ENCODE measurements around the gene KAT7. TPM values are rescaled to one million over a fixed set of nuclear protein-coding genes. Genes with fewer than 3 reads are reported as not detected.

KAT7 gene
- total and polyA plus RNA-seq, 2 experiments from 2014 or later, result 31.0 to 187 TPM

DNA sequence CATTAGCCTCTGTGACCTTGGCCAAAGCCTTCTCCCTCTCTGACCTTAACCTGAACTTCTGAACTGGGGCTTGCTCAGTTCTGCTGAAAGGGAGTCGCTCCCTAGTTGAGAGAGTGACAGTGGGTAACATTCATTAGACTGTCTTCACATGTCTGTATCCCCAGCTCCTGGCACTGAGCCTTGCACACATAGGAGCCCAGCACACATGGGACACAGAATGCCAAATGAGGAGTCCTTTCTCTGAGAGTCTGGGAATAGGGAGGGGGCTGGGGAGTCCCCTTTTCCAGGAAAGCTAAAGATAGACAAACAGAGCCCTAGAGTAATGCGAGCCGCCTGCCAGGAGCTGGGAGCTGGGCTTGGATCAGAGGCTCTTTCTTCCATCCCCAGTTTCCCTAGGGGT lies 56.8 kb downstream of the KAT7 start:
- no peak overlapping the region for H3K4me3 Mint-ChIP-seq
- peaks cover 4% of the 10 kb centered on the region; the same call in 1 of the 2 replicates for H4K20me1 ChIP-seq (replicated peaks; ENCODE audit: insufficient read depth)
- H3K36me3 ChIP-seq (ENCODE audit: insufficient read depth), result peaks cover 6% of the 10 kb centered on the region; the same call in 1 of the 2 replicates
- TF ChIP-seq, protein P1, sequence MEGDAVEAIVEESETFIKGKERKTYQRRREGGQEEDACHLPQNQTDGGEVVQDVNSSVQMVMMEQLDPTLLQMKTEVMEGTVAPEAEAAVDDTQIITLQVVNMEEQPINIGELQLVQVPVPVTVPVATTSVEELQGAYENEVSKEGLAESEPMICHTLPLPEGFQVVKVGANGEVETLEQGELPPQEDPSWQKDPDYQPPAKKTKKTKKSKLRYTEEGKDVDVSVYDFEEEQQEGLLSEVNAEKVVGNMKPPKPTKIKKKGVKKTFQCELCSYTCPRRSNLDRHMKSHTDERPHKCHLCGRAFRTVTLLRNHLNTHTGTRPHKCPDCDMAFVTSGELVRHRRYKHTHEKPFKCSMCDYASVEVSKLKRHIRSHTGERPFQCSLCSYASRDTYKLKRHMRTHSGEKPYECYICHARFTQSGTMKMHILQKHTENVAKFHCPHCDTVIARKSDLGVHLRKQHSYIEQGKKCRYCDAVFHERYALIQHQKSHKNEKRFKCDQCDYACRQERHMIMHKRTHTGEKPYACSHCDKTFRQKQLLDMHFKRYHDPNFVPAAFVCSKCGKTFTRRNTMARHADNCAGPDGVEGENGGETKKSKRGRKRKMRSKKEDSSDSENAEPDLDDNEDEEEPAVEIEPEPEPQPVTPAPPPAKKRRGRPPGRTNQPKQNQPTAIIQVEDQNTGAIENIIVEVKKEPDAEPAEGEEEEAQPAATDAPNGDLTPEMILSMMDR (conservative IDR thresholded peaks at IDR 0.05; ENCODE audit: low read depth in 2 of 2), result no peak
- TF ChIP-seq STAT1 (IDR thresholded peaks at IDR 0.05; ENCODE audit: unreplicated experiment) (no peak), POLR2AphosphoS5 (IDR thresholded peaks at IDR 0.05; ENCODE audit: low read depth) (no peak), EZH2 (IDR thresholded peaks at IDR 0.05; ENCODE audit: low read depth, unreplicated experiment) (no peak), ZNF331 (CRISPR knock-in tag; IDR thresholded peaks at IDR 0.05; ENCODE audit: low read depth) (no peak), CREB1 (CRISPR knock-in tag; IDR thresholded peaks at IDR 0.05; ENCODE audit: low read depth) (no peak), JUNB (IDR thresholded peaks at IDR 0.05; ENCODE audit: unreplicated experiment) (no peak), ZNF114 (CRISPR knock-in tag; IDR thresholded peaks at IDR 0.05) (no peak), NANOG (IDR thresholded peaks at IDR 0.05; ENCODE audit: borderline replicate concordance) (no peak), EZH2phosphoT487 (IDR thresholded peaks at IDR 0.05; ENCODE audit: unreplicated experiment) (no peak), ZNF462 (CRISPR knock-in tag; IDR thresholded peaks at IDR 0.05) (no peak), REST (IDR thresholded peaks at IDR 0.05; ENCODE audit: unreplicated experiment) (no peak)
- TF ChIP-seq, protein P2, sequence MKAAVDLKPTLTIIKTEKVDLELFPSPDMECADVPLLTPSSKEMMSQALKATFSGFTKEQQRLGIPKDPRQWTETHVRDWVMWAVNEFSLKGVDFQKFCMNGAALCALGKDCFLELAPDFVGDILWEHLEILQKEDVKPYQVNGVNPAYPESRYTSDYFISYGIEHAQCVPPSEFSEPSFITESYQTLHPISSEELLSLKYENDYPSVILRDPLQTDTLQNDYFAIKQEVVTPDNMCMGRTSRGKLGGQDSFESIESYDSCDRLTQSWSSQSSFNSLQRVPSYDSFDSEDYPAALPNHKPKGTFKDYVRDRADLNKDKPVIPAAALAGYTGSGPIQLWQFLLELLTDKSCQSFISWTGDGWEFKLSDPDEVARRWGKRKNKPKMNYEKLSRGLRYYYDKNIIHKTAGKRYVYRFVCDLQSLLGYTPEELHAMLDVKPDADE (IDR thresholded peaks at IDR 0.05), result no peak
- DNase-seq (ENCODE audit: low spot score), result no peak
- ATAC-seq, result no peak
- 0 out of 2 replicates have a peak, but pooled peaks cover under 1% of the 10 kb centered on the region for H3F3A ChIP-seq (replicated peaks; ENCODE audit: low read depth)
- peaks cover 28% of the 10 kb centered on the region for H3K27me3 Mint-ChIP-seq (ENCODE audit: insufficient read depth, low read depth, poor library complexity)
- no peak overlapping the region for H2AFZ ChIP-seq
- peaks cover 24% of the 10 kb centered on the region for H3K4me1 Mint-ChIP-seq
- H3K27ac ChIP-seq (ENCODE audit: low read depth), result no peak overlapping the region
- no peak overlapping the region for H3K4me3 ChIP-seq
- H3K4me2 ChIP-seq, result no peak overlapping the region
- no peak overlapping the region for H3K27ac Mint-ChIP-seq
- H3K27me3 ChIP-seq (ENCODE audit: insufficient read depth), result peaks cover 11% of the 10 kb centered on the region
- H3K9me3 Mint-ChIP-seq, result no peaks in the 10 kb centered on the region
- peaks cover 32% of the 10 kb centered on the region for H3K36me3 Mint-ChIP-seq (ENCODE audit: low read depth)
- peaks cover 11% of the 10 kb centered on the region for H3K4me1 ChIP-seq (ENCODE audit: insufficient read depth)
- no peaks in the 10 kb centered on the region for H3K9me2 ChIP-seq (ENCODE audit: insufficient read depth)
- H3K79me2 ChIP-seq (replicated peaks; ENCODE audit: insufficient read depth), result no peaks in the 10 kb centered on the region
